22Rv1 (cell line): ENCODE measurements around the gene MEF2C.
A peak's percentile ranks its signal among the peaks of the same experiment; 100 is the strongest.

ENCODE experiments used
- ZFX ChIP-seq: fragments of 450-650 bp; IDR thresholded peaks from 2 replicates; pipeline ENCODE4 v1.6.1; 2017; ENCODE audit warnings: antibody characterized with exemption, borderline replicate concordance
- TF ChIP-seq, protein P1 (sequence below): fragments of 450-650 bp; IDR thresholded peaks from 2 replicates; pipeline ENCODE4 v1.5.1; 2017; ENCODE audit warnings: mild to moderate bottlenecking

DNA sequence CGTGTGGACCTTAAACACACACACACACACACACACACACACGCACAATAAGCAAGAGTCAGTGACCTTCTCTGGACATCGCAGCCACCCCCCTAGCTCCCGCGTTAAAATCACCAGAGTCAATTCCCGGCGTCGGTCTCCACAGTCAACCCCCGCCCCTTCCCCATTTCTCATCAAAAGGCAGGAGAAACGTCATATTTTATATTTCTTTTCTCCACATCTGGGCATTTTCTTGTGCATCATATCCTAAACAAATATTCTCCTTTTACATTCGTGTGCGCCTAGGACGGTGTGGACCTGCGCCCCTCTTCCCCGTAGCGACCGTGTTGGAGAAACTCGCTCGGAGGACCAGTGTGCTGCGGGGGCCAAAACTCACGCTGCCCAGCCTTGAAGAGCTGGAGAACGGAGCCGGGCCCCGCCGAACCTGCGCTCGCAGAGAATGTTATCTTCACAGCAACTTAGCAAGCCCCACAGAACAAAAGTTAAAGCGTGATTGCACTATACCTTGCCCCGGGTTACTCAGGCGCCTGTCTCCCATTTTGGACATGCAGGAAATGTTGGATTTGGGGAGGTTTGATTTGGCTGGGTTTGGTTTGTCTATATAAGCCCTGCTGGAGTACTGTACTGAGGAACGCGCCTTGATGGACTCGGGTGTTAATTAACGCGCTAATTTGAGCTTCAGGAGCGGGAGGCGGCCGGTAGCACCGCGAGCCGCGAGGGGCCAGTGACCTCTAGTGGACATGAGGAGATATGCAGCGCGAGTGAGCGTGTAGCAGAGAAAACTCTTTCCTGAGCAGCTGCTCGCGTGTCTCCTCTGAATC lies 192.4 kb downstream of the MEF2C start:
- TF ChIP-seq, protein P1, sequence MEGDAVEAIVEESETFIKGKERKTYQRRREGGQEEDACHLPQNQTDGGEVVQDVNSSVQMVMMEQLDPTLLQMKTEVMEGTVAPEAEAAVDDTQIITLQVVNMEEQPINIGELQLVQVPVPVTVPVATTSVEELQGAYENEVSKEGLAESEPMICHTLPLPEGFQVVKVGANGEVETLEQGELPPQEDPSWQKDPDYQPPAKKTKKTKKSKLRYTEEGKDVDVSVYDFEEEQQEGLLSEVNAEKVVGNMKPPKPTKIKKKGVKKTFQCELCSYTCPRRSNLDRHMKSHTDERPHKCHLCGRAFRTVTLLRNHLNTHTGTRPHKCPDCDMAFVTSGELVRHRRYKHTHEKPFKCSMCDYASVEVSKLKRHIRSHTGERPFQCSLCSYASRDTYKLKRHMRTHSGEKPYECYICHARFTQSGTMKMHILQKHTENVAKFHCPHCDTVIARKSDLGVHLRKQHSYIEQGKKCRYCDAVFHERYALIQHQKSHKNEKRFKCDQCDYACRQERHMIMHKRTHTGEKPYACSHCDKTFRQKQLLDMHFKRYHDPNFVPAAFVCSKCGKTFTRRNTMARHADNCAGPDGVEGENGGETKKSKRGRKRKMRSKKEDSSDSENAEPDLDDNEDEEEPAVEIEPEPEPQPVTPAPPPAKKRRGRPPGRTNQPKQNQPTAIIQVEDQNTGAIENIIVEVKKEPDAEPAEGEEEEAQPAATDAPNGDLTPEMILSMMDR: peak; percentile 97
- no peak for TF ChIP-seq ZFX
